H1 (cell line): ENCODE measurements around the gene CTIF. TPM values are rescaled to one million over a fixed set of nuclear protein-coding genes. Genes with fewer than 3 reads are reported as not detected.

Source experiments
- CTCF ChIA-PET: fragments of 300-600 bp; sonication (Branson Sonifier 250); formaldehyde crosslinking; loops from one replicate; lab custom pipeline; 2021; ENCODE audit not compliant: partially characterized antibody; lab: Charles Lee
- POLR2A ChIA-PET: fragments of 300-600 bp; sonication (Branson Sonifier 250); formaldehyde crosslinking; loops from one replicate; lab custom pipeline; 2021; ENCODE audit warnings: inconsistent platforms; ENCODE audit not compliant: partially characterized antibody; lab: Charles Lee
- DNase-seq, 2 experiments: peaks; one replicate each; pipeline versions ENCODE4 v3.0.0 to v3.0.0-alpha.2; 2010 to 2022; ENCODE audit warnings: low spot score in 2 of 2, low read depth in 1 of 2, mixed read lengths in 1 of 2
- FAIRE-seq: peaks from 2 replicates; lab custom pipeline; 2011; peaks lifted over from hg19 to GRCh38; lab: Jason Lieb, UNC
- H2AFZ ChIP-seq: 2 replicates; pipeline ENCODE4 v1.8.1; 2012; ENCODE audit warnings: low read length, inconsistent platforms
- H2AK5ac ChIP-seq: 2 replicates; pipeline ENCODE4 v1.6.1; 2013; ENCODE audit warnings: low read depth, low read length
- H2BK120ac ChIP-seq: replicated peaks from 2 replicates; pipeline ENCODE3; 2013; ENCODE audit warnings: low read depth, low read length, inconsistent platforms
- H2BK12ac ChIP-seq: 2 replicates; pipeline ENCODE4 v1.6.1; 2013; ENCODE audit warnings: low read depth, low read length
- H2BK15ac ChIP-seq: 2 replicates; pipeline ENCODE4 v1.6.1; 2013; ENCODE audit warnings: low read length
- H2BK20ac ChIP-seq: 2 replicates; pipeline ENCODE4 v1.6.1; 2013; ENCODE audit warnings: low read length
- H2BK5ac ChIP-seq: 2 replicates; pipeline ENCODE4 v1.6.1; 2013; ENCODE audit warnings: low read depth, low read length
- H3K14ac ChIP-seq: 2 replicates; pipeline ENCODE4 v1.6.1; 2013; ENCODE audit warnings: inconsistent platforms; ENCODE audit not compliant: insufficient read length
- H3K18ac ChIP-seq: 2 replicates; pipeline ENCODE4 v1.6.1; 2013; ENCODE audit warnings: low read length; ENCODE audit errors: extremely low read depth
- H3K23ac ChIP-seq: 2 replicates; pipeline ENCODE4 v1.6.1; 2013; ENCODE audit warnings: inconsistent platforms; ENCODE audit not compliant: insufficient read length
- H3K23me2 ChIP-seq: 2 replicates; pipeline ENCODE4 v1.6.1; 2013; ENCODE audit warnings: low read depth, low read length
- H3K27ac ChIP-seq: 2 replicates; pipeline ENCODE4 v1.6.1; 2011; ENCODE audit warnings: low read depth, low read length, inconsistent platforms
- H3K27me3 ChIP-seq, 4 experiments: replicated peaks in 1 of 4; 1 replicate in 1 of 4; 2 replicates in 3 of 4; pipeline versions ENCODE4 v1.6.1 to v1.8.1; 2011 to 2013; ENCODE audit warnings: low read length in 3 of 4, mild to moderate bottlenecking in 3 of 4, inconsistent platforms in 2 of 4, mixed read lengths in 2 of 4, moderate library complexity in 1 of 4; ENCODE audit not compliant: control insufficient read depth in 3 of 4, insufficient read depth in 3 of 4; ENCODE audit errors: extremely low read depth in 1 of 4
- H3K36me3 ChIP-seq, 4 experiments: 2 replicates each; pipeline versions ENCODE4 v1.6.1 to v1.8.1; 2011 to 2013; ENCODE audit warnings: mild to moderate bottlenecking in 4 of 4, low read length in 3 of 4, moderate library complexity in 2 of 4, control low read depth in 1 of 4, inconsistent platforms in 1 of 4; ENCODE audit not compliant: insufficient read depth in 4 of 4, control insufficient read depth in 2 of 4
- H3K4ac ChIP-seq: replicated peaks from 2 replicates; pipeline ENCODE3; 2013; ENCODE audit warnings: low read length, low read depth, mixed read lengths, inconsistent platforms; ENCODE audit not compliant: insufficient read length
- H3K4me1 ChIP-seq, 4 experiments: replicated peaks in 1 of 4; 1 replicate in 1 of 4; 2 replicates in 3 of 4; pipeline versions ENCODE4 v1.6.1 to v1.8.1; 2011 to 2013; ENCODE audit warnings: low read length in 3 of 4, inconsistent platforms in 2 of 4, mixed read lengths in 1 of 4; ENCODE audit not compliant: insufficient read depth in 4 of 4, control insufficient read depth in 3 of 4
- H3K4me2 ChIP-seq, 2 experiments: 2 replicates each; pipeline versions ENCODE4 v1.6.1 to v1.8.1; 2011 to 2013; ENCODE audit warnings: low read depth in 2 of 2, low read length in 2 of 2, control low read depth in 1 of 2, inconsistent platforms in 1 of 2, mild to moderate bottlenecking in 1 of 2; ENCODE audit not compliant: insufficient read depth in 1 of 2
- H3K4me3 ChIP-seq, 4 experiments: fragments of 200-600, 300-600 bp in 1 of 4; sonication (generic), shearing (Covaris generic), sonication (Bioruptor Twin) in 1 of 4; 2 replicates each; pipeline versions ENCODE4 v1.5.1 to v1.8.1; 2011 to 2016; ENCODE audit warnings: low read length in 4 of 4, low read depth in 3 of 4, control low read depth in 2 of 4, inconsistent platforms in 2 of 4, mild to moderate bottlenecking in 2 of 4, mixed read lengths in 1 of 4, moderate library complexity in 1 of 4; ENCODE audit not compliant: insufficient read depth in 2 of 4; ENCODE audit errors: extremely low read depth in 1 of 4
- H3K56ac ChIP-seq: replicated peaks from 2 replicates; pipeline ENCODE3; 2013; ENCODE audit warnings: low read depth, mild to moderate bottlenecking, mixed read lengths, low read length, inconsistent platforms; ENCODE audit not compliant: insufficient read length
- H3K79me1 ChIP-seq: 2 replicates; pipeline ENCODE4 v1.6.1; 2013; ENCODE audit warnings: low read depth, low read length, control low read depth
- H3K79me2 ChIP-seq, 2 experiments: 2 replicates each; pipeline versions ENCODE4 v1.6.1 to v1.8.1; 2012 to 2013; ENCODE audit warnings: low read length in 2 of 2, mild to moderate bottlenecking in 2 of 2, inconsistent platforms in 1 of 2; ENCODE audit not compliant: insufficient read depth in 2 of 2, control insufficient read depth in 1 of 2
- H3K9ac ChIP-seq, 4 experiments: replicated peaks in 1 of 4; 1 replicate in 1 of 4; 2 replicates in 3 of 4; pipeline versions ENCODE4 v1.6.1 to v1.8.1; 2011 to 2013; ENCODE audit warnings: low read depth in 3 of 4, low read length in 3 of 4, control low read depth in 2 of 4, mild to moderate bottlenecking in 2 of 4, moderate library complexity in 2 of 4, inconsistent platforms in 1 of 4; ENCODE audit errors: extremely low read depth in 1 of 4
- H3K9me3 ChIP-seq, 2 experiments: 2 replicates each; pipeline versions ENCODE4 v1.6.1 to v1.8.1; 2012 to 2013; ENCODE audit warnings: mild to moderate bottlenecking in 2 of 2, moderate library complexity in 2 of 2, control low read depth in 1 of 2, inconsistent platforms in 1 of 2, low read depth in 1 of 2, low read length in 1 of 2, mixed read lengths in 1 of 2; ENCODE audit not compliant: insufficient read depth in 2 of 2
- H4K20me1 ChIP-seq, 2 experiments: replicated peaks in 1 of 2; 2 replicates each; pipeline versions ENCODE3 to v1.8.1; 2011 to 2013; ENCODE audit warnings: inconsistent platforms in 2 of 2, low read length in 2 of 2, mild to moderate bottlenecking in 1 of 2; ENCODE audit not compliant: insufficient read depth in 2 of 2, control insufficient read depth in 1 of 2
- H4K5ac ChIP-seq: 2 replicates; pipeline ENCODE4 v1.6.1; 2013; ENCODE audit warnings: low read length, low read depth, mixed read lengths, inconsistent platforms; ENCODE audit not compliant: insufficient read length
- H4K8ac ChIP-seq: 2 replicates; pipeline ENCODE4 v1.8.0; 2013; ENCODE audit warnings: mild to moderate bottlenecking, moderate library complexity, low read length, inconsistent platforms; ENCODE audit not compliant: insufficient read depth; ENCODE audit errors: extremely low read depth
- H4K91ac ChIP-seq: replicated peaks from 2 replicates; pipeline ENCODE3; 2013; ENCODE audit warnings: low read length, mixed read lengths, inconsistent platforms; ENCODE audit not compliant: insufficient read length
- BRCA1 ChIP-seq: IDR thresholded peaks from 2 replicates; pipeline ENCODE4 v1.6.1; 2012; ENCODE audit warnings: low read depth, low read length, improper control_type of control experiment
- GTF2F1 ChIP-seq: IDR thresholded peaks from 2 replicates; pipeline ENCODE4 v1.6.1; 2012; ENCODE audit warnings: low read depth, low read length, improper control_type of control experiment, borderline replicate concordance
- KDM1A ChIP-seq: fragments of 200-600, 300-600 bp; sonication (generic); IDR thresholded peaks from 2 replicates; pipeline ENCODE4 v1.7.1; 2016; ENCODE audit warnings: mild to moderate bottlenecking, low read length, borderline replicate concordance
- KDM4A ChIP-seq: IDR thresholded peaks from one replicate; pipeline ENCODE4 v1.7.1; 2012; ENCODE audit warnings: low read depth, mild to moderate bottlenecking, moderate library complexity, low read length, inconsistent platforms; ENCODE audit not compliant: severe bottlenecking
- PHF8 ChIP-seq: fragments of 200-600 bp; sonication (generic); conservative IDR thresholded peaks from 2 replicates; pipeline ENCODE4 v1.7.1; 2012; ENCODE audit warnings: low read depth, mild to moderate bottlenecking, inconsistent platforms, low read length, moderate library complexity
- RAD21 ChIP-seq, 2 experiments: IDR thresholded peaks in 1 of 2; conservative IDR thresholded peaks in 1 of 2; 2 replicates each; pipeline ENCODE4 v1.6.1; 2011; ENCODE audit warnings: low read depth in 2 of 2, low read length in 2 of 2, improper control_type of control experiment in 1 of 2, inconsistent platforms in 1 of 2, mild to moderate bottlenecking in 1 of 2, moderate library complexity in 1 of 2
- RFX5 ChIP-seq: IDR thresholded peaks from 2 replicates; pipeline ENCODE4 v1.6.1; 2011; ENCODE audit warnings: low read depth, low read length, improper control_type of control experiment, borderline replicate concordance
- SRF ChIP-seq: IDR thresholded peaks from 2 replicates; pipeline ENCODE4 v1.6.1; 2011; ENCODE audit warnings: mild to moderate bottlenecking, low read depth, low read length, moderate library complexity
- YY1 ChIP-seq: IDR thresholded peaks from 2 replicates; pipeline ENCODE4 v1.6.1; 2011; ENCODE audit warnings: low read depth, mild to moderate bottlenecking, low read length
- ZNF274 ChIP-seq: IDR thresholded peaks from 2 replicates; pipeline ENCODE4 v1.7.0; 2012; ENCODE audit warnings: low read length, borderline replicate concordance; ENCODE audit errors: extremely low read depth
- WGBS, 2 experiments: shearing (Covaris generic) in 1 of 2; methylation state at CpG; one replicate each; pipeline versions ENCODE4 v1.1.6 to v1.1.7; 2013 to 2015; ENCODE audit warnings: low lambda C conversion rate in 2 of 2, mixed read lengths in 2 of 2, inconsistent platforms in 1 of 2, low coverage in 1 of 2, missing lambda C conversion rate in 1 of 2; ENCODE audit not compliant: insufficient replicate concordance in 2 of 2, insufficient coverage in 1 of 2, insufficient read length in 1 of 2; ENCODE audit errors: extremely low coverage in 1 of 2, missing lambda C conversion rate in 1 of 2; 5-methylcytosine and 5-hydroxymethylcytosine counted together
- polyA plus RNA-seq, 7 experiments: library from polyadenylated mRNA; depleted of rRNA in 3 of 7; stranded (reverse) in 5 of 7; unstranded in 2 of 7; fragments of >200 nt in 5 of 7; fragments of 200-250 nt in 2 of 7; gene quantifications; 1 replicate in 5 of 7; 2 replicates in 1 of 7; 4 replicates in 1 of 7; pipeline versions ENCODE4 v1.2.1 to v1.2.3, GENCODE V29; 2011 to 2013; ENCODE audit warnings: missing spikeins in 2 of 7, mixed read lengths in 2 of 7
- total RNA-seq: library from RNA; stranded (reverse); fragmentation: NEBNext Ultra II Directional; extraction: Animal tissue kit (Norgen Biotek cat#: 25700); gene quantifications from 2 replicates; pipeline ENCODE4 v1.2.1, GENCODE V29; 2021
- TF ChIP-seq, protein P1 (sequence below): IDR thresholded peaks from 2 replicates; pipeline ENCODE4 v1.6.1; 2011; ENCODE audit warnings: low read depth, mild to moderate bottlenecking, low read length; ENCODE audit not compliant: insufficient read depth

Gene CTIF
- total and polyA plus RNA-seq, 2 of the 8 experiments (the other 6 are each of a cell fraction or from before 2014, with no cell fraction given), result 9.0 to 17.8 TPM

DNA sequence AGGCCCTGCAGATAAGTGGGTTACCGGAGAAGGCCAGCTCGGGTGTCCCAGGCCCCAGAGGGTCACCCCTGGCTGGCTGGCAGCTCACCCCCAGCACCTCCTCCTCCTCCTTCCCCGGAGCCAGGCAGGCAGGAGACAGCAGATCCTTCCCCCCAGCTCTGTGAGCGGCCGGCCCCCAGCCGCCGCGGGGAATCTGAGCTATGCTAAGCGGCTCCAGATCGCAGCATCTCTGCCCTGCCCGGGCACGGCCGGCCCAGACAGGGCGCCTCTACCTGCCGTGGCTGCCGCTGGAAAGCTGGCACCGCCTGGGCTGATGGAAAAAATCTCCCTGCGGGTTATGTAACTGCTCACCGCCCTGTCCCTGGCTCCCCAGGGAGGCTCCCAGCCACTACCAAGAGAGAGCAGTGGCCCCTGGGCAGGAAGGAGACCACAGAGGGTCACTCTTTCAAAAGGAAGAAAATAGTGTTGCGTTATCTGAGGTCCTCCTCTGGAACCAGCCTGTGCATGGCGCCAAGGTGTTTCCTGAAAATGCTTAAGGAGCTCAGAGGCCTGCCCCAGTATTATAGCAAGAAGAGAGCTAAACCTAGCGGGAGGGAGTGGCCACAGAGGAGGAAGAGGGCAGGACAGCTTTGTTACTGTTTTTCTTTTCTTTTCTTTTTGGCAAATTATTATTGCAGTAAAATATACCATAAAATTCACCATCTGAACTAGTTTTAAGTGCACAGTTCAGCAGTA is 233.0 kb downstream of the CTIF start:
- Histone ChIP-seq H2BK120ac (no peak overlapping the region), H3K14ac (no peak overlapping the region), H3K27ac (no peak overlapping the region), H2BK15ac (no peak overlapping the region), H3K9ac (no peak overlapping the region), H2BK12ac (no peak overlapping the region), H3K79me2 (no peaks in the 10 kb centered on the region), H3K4ac (no peak overlapping the region), H3K23me2 (peaks cover 1% of the 10 kb centered on the region; the same call in 1 of the 2 replicates), H2BK20ac (no peak overlapping the region), H3K79me1 (no peaks in the 10 kb centered on the region), H4K91ac (no peak overlapping the region), H4K8ac (peak overlapping the region; percentile 41; the same call in 1 of the 2 replicates), H2AFZ (no peak overlapping the region), H3K18ac (no peak overlapping the region), H3K9me3 (no peaks in the 10 kb centered on the region), H4K5ac (no peak overlapping the region), H3K36me3 (no peaks in the 10 kb centered on the region; a peak in 2 of 8 replicates), H3K27me3 (no peaks in the 10 kb centered on the region), H3K4me3 (no peak overlapping the region), H2AK5ac (no peak overlapping the region), H3K4me1 (peaks cover 0 to 2% (median 0%) of the 10 kb centered on the region in 4 experiments; a peak in 2 of 7 replicates), H3K23ac (no peak overlapping the region), H4K20me1 (no peaks in the 10 kb centered on the region), H3K56ac (no peak overlapping the region), H2BK5ac (no peak overlapping the region), H3K4me2 (no peak overlapping the region)
- TF ChIP-seq, protein P1, sequence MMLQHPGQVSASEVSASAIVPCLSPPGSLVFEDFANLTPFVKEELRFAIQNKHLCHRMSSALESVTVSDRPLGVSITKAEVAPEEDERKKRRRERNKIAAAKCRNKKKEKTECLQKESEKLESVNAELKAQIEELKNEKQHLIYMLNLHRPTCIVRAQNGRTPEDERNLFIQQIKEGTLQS, result no peak
- TF ChIP-seq PHF8 (no peak), ZNF274 (no peak), RFX5 (no peak), YY1 (no peak), RAD21 (IDR thresholded peaks at IDR 0.05 in 1 of 2, conservative IDR thresholded peaks at IDR 0.05 in 1 of 2; ENCODE audit: low read depth in 2 of 2, low read length in 2 of 2) (no peak), GTF2F1 (no peak), KDM4A (no peak), SRF (no peak), KDM1A (no peak), BRCA1 (no peak)
- no peak for FAIRE-seq
- WGBS, 2 experiments, result 82% methylated on average over 22 of the region's 22 CpGs; no CpG with 5 or more reads in 1 of the 2 experiments
- ChIA-PET POLR2A (no interaction called here), CTCF (interaction anchor here (0.9 to 2.3 kb wide), 9 partner anchors 8 to 467 kb away, joined by 3 to 6 read pairs (median 4); no protein-coding TSS in a partner anchor)
- no peak for DNase-seq
